Measurements from ENCODE around the gene ZNF311. TPM values are rescaled to one million over a fixed set of nuclear protein-coding genes. Genes with fewer than 3 reads are reported as not detected.

The ZNF311 gene
- total RNA-seq, 2 donors from 2014 or later = 1.1 to 2.1 TPM

DNA sequence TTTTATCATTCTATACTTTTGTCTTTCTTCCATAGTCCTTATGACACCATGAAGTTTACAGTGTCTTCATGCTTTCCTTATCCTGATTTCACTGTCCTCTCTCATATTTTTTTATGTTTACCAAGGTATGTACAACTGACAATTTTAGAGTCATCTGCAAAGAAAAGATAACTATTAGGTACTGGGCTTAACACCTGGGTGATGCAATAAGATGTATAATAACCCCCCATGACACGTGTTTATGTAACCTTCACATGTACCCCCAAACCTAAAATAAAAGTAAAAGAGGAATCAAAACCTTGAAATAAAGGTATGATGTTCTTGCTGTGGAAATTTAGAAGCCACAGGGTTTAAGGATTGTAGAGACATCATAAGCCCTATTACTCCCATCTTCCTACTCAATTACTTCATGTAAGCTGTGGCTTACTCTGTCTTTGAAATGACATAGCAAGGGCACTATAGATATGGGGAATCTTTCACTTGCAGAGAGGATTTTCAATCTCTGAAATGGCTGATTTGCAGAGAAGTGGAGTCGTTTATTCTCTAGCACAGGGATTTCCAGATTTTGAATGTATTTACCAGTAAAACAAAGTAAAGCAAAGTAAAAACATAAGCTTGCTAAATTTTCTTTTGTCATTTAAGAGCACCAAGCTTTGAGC is 20.9 kb upstream of the ZNF311 start:
- DNase-seq = no peak
- Histone ChIP-seq H3K27me3 (no peaks in the 10 kb centered on the region), H3K27ac (no peak overlapping the region), H3K4me1 (no peaks in the 10 kb centered on the region), H3K9me3 (no peaks in the 10 kb centered on the region), H3K36me3 (no peaks in the 10 kb centered on the region), H3K9ac (ENCODE audit: low read depth in 2 of 2, low read length in 2 of 2) (no peak overlapping the region), H3K4me3 (no peak overlapping the region)
- TF ChIP-seq, protein P1, sequence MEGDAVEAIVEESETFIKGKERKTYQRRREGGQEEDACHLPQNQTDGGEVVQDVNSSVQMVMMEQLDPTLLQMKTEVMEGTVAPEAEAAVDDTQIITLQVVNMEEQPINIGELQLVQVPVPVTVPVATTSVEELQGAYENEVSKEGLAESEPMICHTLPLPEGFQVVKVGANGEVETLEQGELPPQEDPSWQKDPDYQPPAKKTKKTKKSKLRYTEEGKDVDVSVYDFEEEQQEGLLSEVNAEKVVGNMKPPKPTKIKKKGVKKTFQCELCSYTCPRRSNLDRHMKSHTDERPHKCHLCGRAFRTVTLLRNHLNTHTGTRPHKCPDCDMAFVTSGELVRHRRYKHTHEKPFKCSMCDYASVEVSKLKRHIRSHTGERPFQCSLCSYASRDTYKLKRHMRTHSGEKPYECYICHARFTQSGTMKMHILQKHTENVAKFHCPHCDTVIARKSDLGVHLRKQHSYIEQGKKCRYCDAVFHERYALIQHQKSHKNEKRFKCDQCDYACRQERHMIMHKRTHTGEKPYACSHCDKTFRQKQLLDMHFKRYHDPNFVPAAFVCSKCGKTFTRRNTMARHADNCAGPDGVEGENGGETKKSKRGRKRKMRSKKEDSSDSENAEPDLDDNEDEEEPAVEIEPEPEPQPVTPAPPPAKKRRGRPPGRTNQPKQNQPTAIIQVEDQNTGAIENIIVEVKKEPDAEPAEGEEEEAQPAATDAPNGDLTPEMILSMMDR (IDR thresholded peaks at IDR 0.05) = no peak
- intact Hi-C loops (cut with DNase I) = no loop called here

DNA sequence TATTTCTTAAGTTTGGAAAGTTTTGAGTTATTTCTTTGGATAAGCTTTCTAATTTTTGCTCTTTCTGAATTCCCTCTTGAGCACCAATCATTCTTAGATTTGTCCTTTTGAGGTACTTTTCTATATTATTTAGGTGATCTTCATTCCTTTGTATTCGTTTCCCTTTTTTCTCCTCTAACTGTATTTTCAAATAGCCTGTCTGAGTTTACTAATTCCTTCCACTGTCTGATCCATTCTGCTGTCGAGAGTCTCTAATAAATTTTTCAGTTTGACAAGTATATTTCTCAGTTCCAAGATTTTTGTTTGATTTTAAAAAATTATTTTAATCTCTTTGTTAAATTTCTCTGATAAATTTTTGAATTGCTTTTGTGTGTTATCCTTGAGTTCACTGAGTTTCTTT is 16.3 kb upstream of the ZNF311 start:
- intact Hi-C loops (cut with DNase I) = no loop called here
- no peak overlapping the region for H3K27ac ChIP-seq
- no peaks in the 10 kb centered on the region for H3K4me1 ChIP-seq
- no peaks in the 10 kb centered on the region for H3K9me3 ChIP-seq
- H3K27me3 ChIP-seq = no peaks in the 10 kb centered on the region
- no peaks in the 10 kb centered on the region for H3K36me3 ChIP-seq
- H3K4me3 ChIP-seq = no peak overlapping the region
- no peak for DNase-seq
- TF ChIP-seq, protein P1 (IDR thresholded peaks at IDR 0.05) = no peak
- no peak overlapping the region for H3K9ac ChIP-seq (ENCODE audit: low read depth in 2 of 2, low read length in 2 of 2)

DNA sequence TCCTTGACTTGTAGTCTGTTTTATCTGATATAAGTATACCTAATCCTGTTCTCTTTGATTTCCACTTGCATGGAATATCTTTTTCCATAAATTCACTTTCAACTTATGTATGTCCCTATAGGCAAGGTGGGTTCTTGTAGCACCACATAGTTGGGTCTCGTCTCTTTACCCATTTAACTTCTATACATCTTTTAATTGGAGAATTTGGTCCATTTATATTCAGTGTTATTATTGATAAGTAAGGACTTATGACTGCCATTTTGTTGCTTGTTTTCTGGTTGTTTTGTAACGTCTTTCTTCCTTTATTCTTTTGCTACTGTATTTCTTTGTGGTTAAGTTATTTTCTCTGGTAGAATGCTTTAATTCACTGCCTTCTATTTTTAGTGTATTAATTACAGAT is 14.5 kb upstream of the ZNF311 start:
- intact Hi-C loops (cut with DNase I) = no loop called here
- Histone ChIP-seq H3K9ac (ENCODE audit: low read depth in 2 of 2, low read length in 2 of 2) (no peak overlapping the region), H3K4me3 (no peak overlapping the region), H3K27me3 (no peaks in the 10 kb centered on the region), H3K36me3 (no peaks in the 10 kb centered on the region), H3K4me1 (no peaks in the 10 kb centered on the region), H3K9me3 (no peaks in the 10 kb centered on the region), H3K27ac (no peak overlapping the region)
- TF ChIP-seq, protein P1 (IDR thresholded peaks at IDR 0.05) = no peak
- no peak for DNase-seq

DNA sequence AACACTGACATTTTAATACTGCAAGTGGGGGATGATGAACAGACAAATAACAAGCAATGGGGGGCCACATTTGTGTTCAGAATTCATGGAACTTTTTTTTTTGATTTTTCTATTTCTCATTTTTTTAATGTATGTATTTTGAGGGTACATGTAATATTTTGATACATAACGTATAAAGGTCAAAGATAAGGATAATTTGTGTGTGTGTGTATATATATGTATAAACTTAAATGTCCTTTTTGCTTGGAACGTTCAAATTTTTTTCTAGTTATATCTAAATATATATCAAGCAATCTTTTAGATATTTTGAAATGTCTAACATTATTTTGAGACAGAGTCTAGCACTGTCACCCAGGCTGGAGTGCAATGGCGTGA is 12.3 kb upstream of the ZNF311 start:
- H3K4me3 ChIP-seq = no peak overlapping the region
- no peak for DNase-seq
- H3K27me3 ChIP-seq = no peaks in the 10 kb centered on the region
- intact Hi-C loops (cut with DNase I) = loop anchor here (2.0 kb wide), 2 partner anchors 181 to 331 kb away; no protein-coding TSS in a partner anchor
- H3K36me3 ChIP-seq = no peaks in the 10 kb centered on the region
- TF ChIP-seq, protein P1 (IDR thresholded peaks at IDR 0.05) = no peak
- H3K9ac ChIP-seq (ENCODE audit: low read depth in 2 of 2, low read length in 2 of 2) = no peak overlapping the region
- H3K9me3 ChIP-seq = no peaks in the 10 kb centered on the region
- no peaks in the 10 kb centered on the region for H3K4me1 ChIP-seq
- no peak overlapping the region for H3K27ac ChIP-seq

DNA sequence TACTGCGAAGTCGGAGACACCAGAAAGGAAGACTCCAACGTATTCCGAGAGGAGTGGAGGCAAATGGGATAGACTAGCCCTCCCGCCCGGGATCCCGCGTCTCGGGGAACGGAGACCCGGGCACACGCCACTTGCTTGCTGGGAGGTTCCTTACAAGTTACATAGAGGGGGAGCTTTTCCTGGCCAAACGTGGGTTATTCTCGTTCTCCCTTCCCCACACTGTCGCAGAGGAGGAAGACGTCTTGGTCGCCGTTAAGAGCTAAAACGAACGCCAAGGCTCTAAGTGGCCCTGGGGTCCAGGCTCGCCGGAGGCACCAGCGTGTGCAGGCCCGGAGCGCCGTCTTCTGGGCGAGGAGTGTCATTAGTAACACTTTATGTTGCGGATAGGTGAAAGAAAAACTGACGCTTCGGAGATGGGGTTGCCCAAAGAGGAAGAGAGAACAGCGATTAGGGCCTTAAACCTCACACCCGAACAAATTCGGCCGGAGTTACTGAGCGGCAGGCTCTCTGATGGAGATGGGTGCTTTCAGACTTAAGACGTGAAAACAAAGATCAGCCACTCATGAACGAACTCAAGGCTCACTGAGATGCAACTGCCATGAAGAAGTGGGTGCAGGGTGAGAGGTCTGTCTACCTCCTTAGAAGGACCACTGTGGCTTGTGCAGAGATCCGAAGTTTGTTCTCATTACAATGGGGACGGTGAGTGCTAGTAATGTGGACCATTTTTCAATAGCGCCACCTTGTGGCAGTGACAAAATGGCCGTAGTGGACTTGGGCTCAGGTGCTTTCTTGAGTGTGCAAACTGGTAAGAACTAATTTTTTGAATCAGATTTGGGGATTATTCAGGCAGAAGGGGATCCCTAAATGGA is 11.7 kb upstream of the ZNF311 start:
- H3K36me3 ChIP-seq = no peaks in the 10 kb centered on the region
- peaks cover 6% of the 10 kb centered on the region for H3K27me3 ChIP-seq
- H3K9me3 ChIP-seq = no peaks in the 10 kb centered on the region
- H3K27ac ChIP-seq = peak overlapping the region; percentile 26
- H3K4me1 ChIP-seq = no peaks in the 10 kb centered on the region
- intact Hi-C loops (cut with DNase I) = loop anchor here (2.0 kb wide), 2 partner anchors 180 to 330 kb away; no protein-coding TSS in a partner anchor
- peak overlapping the region; percentile 52 for H3K4me3 ChIP-seq
- peak overlapping the region; percentile 5 to 79 for H3K9ac ChIP-seq (ENCODE audit: low read depth in 2 of 2, low read length in 2 of 2)
- peak; percentile 92 for DNase-seq
- TF ChIP-seq, protein P1 (IDR thresholded peaks at IDR 0.05) = peak; percentile 83
